GM12865 (cell line): ENCODE results near the gene AXIN1.

Experiments used
- DNase-seq: peaks from one replicate; pipeline ENCODE4 v3.0.0; 2010; ENCODE audit warnings: low read depth
- H3K4me3 ChIP-seq: 2 replicates; pipeline ENCODE4 v1.5.1; 2011; ENCODE audit warnings: mild to moderate bottlenecking, low read depth, low read length, control low read depth
- TF ChIP-seq, protein P1 (sequence below): IDR thresholded peaks from 2 replicates; pipeline ENCODE4 v1.5.1; 2011; ENCODE audit warnings: low read length, control low read depth, low read depth, inconsistent platforms; ENCODE audit not compliant: insufficient read depth; ENCODE audit errors: missing control alignments

The AXIN1 gene

DNA sequence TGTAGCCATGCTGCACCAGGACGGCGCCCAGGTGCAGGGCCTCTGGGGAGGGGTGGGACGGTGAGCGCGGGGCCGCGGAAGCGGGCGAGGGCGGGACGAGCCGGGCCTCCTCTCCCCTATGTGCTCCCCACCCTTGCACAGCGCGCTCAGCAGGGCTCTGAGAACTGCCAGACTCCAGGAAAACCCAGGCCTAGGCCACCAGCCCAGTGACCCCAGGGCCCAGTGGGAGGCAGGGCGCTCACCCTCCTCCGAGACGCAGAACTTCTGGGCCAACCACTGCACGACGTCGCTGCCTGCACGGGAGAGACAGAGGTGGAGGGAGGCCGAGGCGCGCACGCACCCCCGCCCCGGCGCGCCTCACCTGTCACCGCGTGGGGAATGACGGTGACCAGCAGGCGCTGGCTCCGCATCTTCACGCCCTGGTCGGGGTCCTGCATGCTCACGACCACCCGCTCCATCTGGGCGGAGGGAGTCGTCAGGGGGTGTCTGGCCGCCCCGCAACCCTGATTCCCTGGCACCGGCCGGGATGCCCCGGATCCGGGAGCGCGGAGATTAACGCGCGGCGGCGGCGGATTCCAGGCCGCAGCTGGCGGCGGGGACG lies 77.4 kb downstream of the AXIN1 start:
- no peak overlapping the region for H3K4me3 ChIP-seq
- TF ChIP-seq, protein P1, sequence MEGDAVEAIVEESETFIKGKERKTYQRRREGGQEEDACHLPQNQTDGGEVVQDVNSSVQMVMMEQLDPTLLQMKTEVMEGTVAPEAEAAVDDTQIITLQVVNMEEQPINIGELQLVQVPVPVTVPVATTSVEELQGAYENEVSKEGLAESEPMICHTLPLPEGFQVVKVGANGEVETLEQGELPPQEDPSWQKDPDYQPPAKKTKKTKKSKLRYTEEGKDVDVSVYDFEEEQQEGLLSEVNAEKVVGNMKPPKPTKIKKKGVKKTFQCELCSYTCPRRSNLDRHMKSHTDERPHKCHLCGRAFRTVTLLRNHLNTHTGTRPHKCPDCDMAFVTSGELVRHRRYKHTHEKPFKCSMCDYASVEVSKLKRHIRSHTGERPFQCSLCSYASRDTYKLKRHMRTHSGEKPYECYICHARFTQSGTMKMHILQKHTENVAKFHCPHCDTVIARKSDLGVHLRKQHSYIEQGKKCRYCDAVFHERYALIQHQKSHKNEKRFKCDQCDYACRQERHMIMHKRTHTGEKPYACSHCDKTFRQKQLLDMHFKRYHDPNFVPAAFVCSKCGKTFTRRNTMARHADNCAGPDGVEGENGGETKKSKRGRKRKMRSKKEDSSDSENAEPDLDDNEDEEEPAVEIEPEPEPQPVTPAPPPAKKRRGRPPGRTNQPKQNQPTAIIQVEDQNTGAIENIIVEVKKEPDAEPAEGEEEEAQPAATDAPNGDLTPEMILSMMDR, result no peak
- no peak for DNase-seq

DNA sequence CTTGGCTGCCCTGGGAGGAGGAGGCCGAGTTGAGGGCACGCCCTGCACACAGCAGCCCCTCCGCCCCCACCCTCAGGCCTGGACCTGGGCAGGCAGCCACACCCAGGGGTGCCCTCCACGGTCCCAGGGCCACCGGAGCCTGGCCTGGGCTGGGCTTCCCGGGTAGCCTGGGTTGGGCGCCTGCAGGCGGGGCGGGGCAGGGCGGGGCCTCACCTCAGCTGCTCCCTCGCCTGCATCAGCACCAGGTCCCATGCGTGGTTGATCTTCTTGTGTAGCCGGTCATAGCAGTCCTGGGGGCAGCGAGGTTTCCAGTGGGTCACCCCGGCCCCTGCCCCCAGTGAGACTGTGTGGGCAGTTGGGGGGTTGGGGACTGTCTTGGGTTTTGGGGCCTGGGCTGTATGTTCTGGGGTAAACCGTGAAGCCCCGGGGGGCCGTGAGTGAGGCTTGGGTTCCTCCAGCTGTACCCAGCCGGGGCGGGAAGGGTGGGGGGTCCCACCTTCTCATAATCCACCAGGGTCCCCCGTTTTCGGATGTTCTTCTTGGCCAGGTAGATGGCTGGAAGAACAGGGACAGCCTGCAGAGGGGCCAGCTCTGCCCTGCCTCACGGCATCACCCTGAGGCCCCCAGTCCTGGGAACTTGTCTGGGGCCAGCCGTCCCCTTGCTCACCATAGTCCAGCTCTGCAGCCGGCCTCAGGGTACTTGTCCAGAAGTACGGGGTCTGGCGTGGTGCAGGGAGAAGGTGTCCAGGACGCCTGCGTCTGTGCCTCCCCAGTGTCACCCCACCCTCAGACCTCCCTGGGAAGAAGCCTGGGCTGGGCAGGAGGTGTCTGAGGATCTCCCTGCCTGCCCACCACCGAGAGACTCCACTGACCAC lies 78.7 kb downstream of the AXIN1 start:
- DNase-seq, result peak; percentile 15
- TF ChIP-seq, protein P1, result no peak
- H3K4me3 ChIP-seq, result no peak overlapping the region

DNA sequence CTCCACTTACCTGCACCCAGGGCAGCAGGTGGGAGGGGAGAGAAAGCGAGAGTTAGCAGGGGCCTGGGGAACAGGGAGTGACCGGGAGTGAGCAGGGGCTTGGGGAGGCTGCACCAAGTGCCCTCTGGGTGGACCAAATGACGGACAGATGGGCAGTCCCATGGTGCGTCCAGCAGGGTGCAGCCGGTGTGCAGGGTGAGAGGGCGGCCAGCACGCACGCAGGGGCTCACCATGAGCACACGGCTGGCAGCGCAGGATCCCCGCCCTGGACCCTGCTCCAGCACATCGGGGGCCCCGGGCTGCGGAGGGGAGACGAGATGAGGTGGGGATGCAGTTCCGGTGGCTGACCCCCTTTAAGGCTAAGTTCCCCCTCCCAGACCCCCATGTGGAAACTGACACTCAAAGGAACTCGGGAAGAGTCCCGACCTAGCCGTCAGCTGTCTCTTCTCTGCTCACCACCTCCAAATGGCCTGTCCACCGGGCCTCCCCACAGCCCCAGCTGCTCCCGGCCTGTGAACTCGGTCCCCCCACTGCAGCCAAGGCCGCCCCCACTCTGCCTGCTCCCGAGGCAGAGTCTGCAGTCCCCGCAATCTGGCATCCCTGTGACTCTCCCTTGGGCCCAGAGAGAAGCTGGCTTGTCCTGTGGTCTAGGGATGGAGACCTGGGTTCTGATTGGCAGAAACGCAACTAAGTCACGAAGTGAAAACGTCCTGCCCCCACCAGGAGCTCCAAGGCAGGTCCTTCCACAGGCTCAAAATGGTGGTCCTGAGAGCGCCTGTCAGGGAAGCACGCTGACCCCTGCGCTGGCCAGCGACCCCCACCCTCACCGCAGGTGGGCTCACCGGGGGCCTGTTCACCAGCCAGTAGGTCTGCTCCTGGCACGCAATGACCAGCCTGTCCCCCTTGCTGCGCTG lies 79.6 kb downstream of the AXIN1 start:
- no peak for DNase-seq
- no peak overlapping the region for H3K4me3 ChIP-seq
- TF ChIP-seq, protein P1, result no peak

DNA sequence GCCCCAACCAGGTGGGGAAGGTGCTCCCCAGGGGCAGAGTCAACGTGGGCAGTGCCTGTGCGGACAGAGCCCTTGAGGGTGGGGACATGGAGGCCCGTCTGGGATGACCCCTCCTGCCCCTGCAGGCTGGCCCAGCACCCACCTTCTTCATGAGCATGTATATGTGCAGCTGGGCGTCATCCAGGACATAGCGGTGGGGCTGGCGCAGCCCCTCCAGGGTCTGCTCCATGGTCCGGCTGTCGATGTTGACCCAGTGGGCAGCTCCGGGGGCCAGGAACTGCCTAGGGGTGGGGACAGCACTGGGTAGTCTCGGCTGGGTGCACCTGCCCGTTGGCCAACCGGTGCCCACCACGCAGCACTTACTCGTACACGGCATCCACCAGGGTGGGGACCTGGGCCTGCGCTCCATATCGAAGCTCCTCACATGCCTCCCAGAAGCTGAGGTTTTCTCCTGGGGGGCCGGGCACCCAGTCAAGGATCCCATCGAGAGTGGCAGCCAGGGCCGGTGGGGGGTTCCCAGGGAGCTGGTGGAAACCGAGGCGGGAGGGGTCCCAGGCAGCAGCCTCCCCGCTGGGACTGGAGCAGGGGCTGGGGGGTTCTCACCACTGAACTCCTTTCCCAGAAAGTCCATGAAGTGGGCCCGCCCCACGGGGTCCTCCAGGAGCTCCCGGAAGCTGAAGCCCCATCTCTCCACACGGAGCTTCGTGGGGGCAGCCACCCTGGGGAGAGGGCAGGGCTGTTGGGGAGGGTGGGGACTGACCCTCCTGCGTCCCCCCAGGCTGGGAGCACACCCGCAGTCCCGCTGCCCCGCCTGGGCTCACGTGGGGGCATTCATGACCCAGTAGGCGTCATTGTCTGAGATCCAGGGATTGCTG lies 81.9 kb downstream of the AXIN1 start:
- DNase-seq, result no peak
- H3K4me3 ChIP-seq, result no peak overlapping the region
- TF ChIP-seq, protein P1, result no peak

DNA sequence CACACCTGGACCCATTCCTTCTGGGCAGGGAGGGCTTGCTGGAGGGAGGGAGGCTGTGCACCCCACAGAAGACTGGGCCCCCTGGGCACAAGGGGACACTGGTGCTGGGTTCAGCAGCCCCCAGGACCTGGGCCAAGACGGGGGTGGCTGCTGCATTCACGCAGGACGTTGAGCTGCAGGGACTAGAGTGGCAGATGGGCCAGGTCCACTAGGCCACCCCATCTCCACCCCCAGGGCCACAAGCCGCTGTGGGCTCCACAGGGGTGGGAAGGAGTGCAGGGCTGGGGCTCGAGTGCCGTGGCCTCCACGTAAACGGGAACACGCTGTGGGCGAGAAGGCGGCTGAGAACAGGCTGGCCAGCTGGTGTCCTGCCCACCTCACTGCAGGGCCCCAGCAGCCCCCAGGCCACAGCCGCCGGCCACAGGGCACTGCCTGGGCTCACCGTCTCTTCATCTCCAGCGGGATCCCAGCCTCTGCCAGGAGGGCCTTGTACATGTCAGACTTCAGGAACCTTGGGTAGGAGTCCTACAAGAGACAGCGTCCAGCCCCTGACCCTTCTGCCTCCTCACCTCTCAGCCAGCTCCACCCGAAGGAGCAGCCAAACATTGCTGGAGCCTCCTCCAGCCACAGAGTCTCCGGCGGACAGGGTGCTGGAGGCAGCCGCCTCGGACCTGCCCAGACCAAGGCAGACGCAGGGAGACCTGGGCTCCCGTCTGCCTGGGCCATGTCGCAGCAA lies 83.3 kb downstream of the AXIN1 start:
- TF ChIP-seq, protein P1, result no peak
- H3K4me3 ChIP-seq, result no peak overlapping the region
- DNase-seq, result no peak
